Type B pancreatic cell (in vitro differentiated cells): ENCODE results near the gene CLEC2L. TPM values are rescaled to one million over a fixed set of nuclear protein-coding genes. Genes with fewer than 3 reads are reported as not detected.

Source experiments
- DNase-seq: peaks from one replicate; pipeline ENCODE4 v3.0.0; 2021; ENCODE audit warnings: mixed read lengths; ENCODE audit not compliant: unreplicated experiment; ENCODE audit errors: extremely low spot score
- H3K27ac Mint-ChIP-seq: 2 replicates; pipeline ENCODE4 v1.8.0; 2021; ENCODE audit warnings: mild to moderate bottlenecking, mixed read lengths
- H3K27me3 Mint-ChIP-seq: 2 replicates; pipeline ENCODE4 v1.8.0; 2021; ENCODE audit warnings: mixed read lengths
- H3K36me3 Mint-ChIP-seq: 2 replicates; pipeline ENCODE4 v1.8.0; 2021; ENCODE audit warnings: mixed read lengths
- H3K4me1 Mint-ChIP-seq: one replicate; pipeline ENCODE4 v1.8.0; 2021; ENCODE audit warnings: mixed read lengths; ENCODE audit not compliant: unreplicated experiment
- H3K4me3 Mint-ChIP-seq: 2 replicates; pipeline ENCODE4 v1.8.0; 2021; ENCODE audit warnings: mild to moderate bottlenecking, mixed read lengths
- H3K9me3 Mint-ChIP-seq: 2 replicates; pipeline ENCODE4 v1.8.0; 2021; ENCODE audit warnings: mixed read lengths
- CTCF ChIP-seq: fragments of 200-600 bp; sonication (generic); conservative IDR thresholded peaks from 2 replicates; pipeline ENCODE4 v1.5.0; 2021; ENCODE audit warnings: antibody characterized with exemption, mild to moderate bottlenecking
- total RNA-seq: library from RNA; stranded (reverse); gene quantifications from 2 replicates; pipeline ENCODE4 v1.2.1, GENCODE V29; 2021; ENCODE audit warnings: low replicate concordance

The CLEC2L gene
- total RNA-seq, 1 donor from 2014 or later, result 0.34 TPM

DNA sequence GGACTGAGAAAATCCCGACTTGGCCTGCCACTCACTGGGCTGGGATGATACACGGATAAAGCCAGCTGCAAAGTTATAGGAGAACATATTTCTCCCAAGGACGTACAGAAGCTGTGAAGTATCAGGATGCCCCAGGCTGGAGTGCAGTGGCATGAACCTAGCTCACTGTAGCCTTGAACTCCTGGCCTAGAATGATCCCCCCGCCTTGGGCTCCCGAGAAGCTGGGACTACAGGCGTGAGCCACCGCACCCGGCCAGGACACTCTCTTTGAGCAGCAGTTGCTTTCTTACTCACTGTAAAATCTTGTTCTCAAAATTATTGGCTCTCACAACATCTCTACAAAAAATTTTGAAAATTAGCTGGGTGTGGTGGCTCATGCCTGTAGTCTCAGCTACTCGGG lies 50.4 kb downstream of the CLEC2L start:
- Mint-ChIP-seq H3K4me3 (no peak overlapping the region), H3K4me1 (no peaks in the 10 kb centered on the region), H3K27me3 (no peaks in the 10 kb centered on the region), H3K36me3 (peaks cover 27% of the 10 kb centered on the region), H3K27ac (no peak overlapping the region), H3K9me3 (no peaks in the 10 kb centered on the region)
- DNase-seq, result peak; percentile 45
- TF ChIP-seq CTCF, result no peak

DNA sequence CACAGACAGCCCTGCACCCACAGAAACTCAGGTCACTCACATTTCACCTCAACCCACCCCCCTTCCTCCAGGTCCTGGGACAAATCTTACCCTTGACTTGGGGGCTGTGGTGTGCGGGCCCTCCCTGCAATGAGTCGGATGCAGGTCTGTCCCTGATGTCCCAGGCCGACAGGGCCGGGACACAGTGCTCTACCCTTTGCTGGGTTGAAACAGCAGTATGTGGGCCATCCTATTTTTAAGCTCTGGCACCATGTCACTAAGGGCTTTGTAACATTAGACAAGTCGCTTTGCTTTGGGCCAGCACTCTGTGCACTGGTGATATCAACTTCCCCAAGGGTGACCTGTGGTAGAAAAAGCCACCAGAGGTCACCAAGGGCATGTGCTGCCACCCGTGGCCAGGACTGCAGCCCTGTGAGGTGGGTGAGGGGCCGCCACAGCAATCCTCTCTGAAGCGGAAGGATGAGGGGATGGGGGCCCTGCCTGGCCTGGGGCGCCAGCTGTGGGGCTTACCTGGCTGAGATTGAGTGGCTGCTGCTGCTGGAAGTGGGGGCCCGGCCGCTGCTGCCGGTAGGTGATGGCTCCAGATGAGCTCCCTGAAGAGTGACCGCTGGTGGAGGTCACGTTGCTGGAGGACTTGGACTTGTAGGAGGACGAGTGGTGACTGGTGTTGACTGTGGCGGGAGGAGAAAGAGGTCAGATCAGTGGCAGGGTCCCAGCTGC lies 51.3 kb downstream of the CLEC2L start:
- H3K9me3 Mint-ChIP-seq, result no peaks in the 10 kb centered on the region
- no peak overlapping the region for H3K27ac Mint-ChIP-seq
- H3K4me1 Mint-ChIP-seq, result no peaks in the 10 kb centered on the region
- no peaks in the 10 kb centered on the region for H3K27me3 Mint-ChIP-seq
- peaks cover 32% of the 10 kb centered on the region for H3K36me3 Mint-ChIP-seq
- DNase-seq, result peak; percentile 66
- TF ChIP-seq CTCF, result no peak
- H3K4me3 Mint-ChIP-seq, result no peak overlapping the region

DNA sequence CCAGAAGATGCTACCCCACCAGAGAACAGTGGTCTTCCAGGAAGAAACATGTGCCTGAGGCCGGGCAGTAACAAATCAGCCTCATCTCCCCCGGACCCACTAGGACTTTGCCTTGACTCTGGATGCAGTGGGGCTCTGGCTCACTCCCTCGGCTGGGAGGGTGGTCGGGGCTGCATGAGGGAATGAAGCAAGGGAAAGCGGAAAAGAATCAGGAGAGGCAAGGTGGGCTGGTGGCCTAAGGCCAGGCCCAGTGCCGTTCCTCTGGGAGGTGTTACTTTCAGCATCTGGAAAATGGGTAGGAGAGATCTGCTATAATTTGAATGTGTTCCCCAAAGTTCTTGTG lies 51.8 kb downstream of the CLEC2L start:
- Mint-ChIP-seq H3K4me3 (no peak overlapping the region), H3K27me3 (no peaks in the 10 kb centered on the region), H3K27ac (no peak overlapping the region), H3K4me1 (no peaks in the 10 kb centered on the region), H3K9me3 (no peaks in the 10 kb centered on the region), H3K36me3 (peaks cover 35% of the 10 kb centered on the region)
- TF ChIP-seq CTCF, result no peak
- DNase-seq, result peak; percentile 55

GRCh38 chr7:139576179-139576973 lies 52.9 kb downstream of the CLEC2L start:
- Mint-ChIP-seq H3K4me1 (no peaks in the 10 kb centered on the region), H3K36me3 (peaks cover 27% of the 10 kb centered on the region), H3K4me3 (no peak overlapping the region), H3K9me3 (no peaks in the 10 kb centered on the region), H3K27ac (no peak overlapping the region), H3K27me3 (no peaks in the 10 kb centered on the region)
- DNase-seq, result peak; percentile 59
- TF ChIP-seq CTCF, result no peak

GRCh38 chr7:139580435-139580834 lies 57.0 kb downstream of the CLEC2L start:
- H3K27ac Mint-ChIP-seq, result no peak overlapping the region
- TF ChIP-seq CTCF, result no peak
- H3K4me1 Mint-ChIP-seq, result no peaks in the 10 kb centered on the region
- H3K36me3 Mint-ChIP-seq, result peaks cover 26% of the 10 kb centered on the region
- no peaks in the 10 kb centered on the region for H3K27me3 Mint-ChIP-seq
- no peak for DNase-seq
- H3K9me3 Mint-ChIP-seq, result no peaks in the 10 kb centered on the region
- H3K4me3 Mint-ChIP-seq, result no peak overlapping the region
